HG02884 (cell line): ENCODE data around the gene CPAMD8.
A peak's percentile ranks its signal among the peaks of the same experiment; 100 is the strongest.

Source experiments
- ATAC-seq: cut with Tn5 transposase; IDR thresholded peaks from one replicate; pipeline ENCODE4 v1.9.1; 2021; ENCODE audit warnings: mild to moderate bottlenecking, moderate library complexity; ENCODE audit not compliant: unreplicated experiment

CPAMD8 gene

GRCh38 chr19:17026706-17027534, at the start of gene CPAMD8:
TSS of gene CPAMD8 (minus strand) at chr19:17026810. CDS start at chr19:17026642, 168 bp downstream.
- no peak for ATAC-seq

GRCh38 chr19:17075864-17076542, 49.4 kb upstream of the CPAMD8 start:
- no peak for ATAC-seq

GRCh38 chr19:17075035-17075863, 48.6 kb upstream of the CPAMD8 start, which contains the start of the genes HAUS8 and MYO9B:
TSS of gene HAUS8 (minus strand) at chr19:17075452. CDS start at chr19:17075422, 30 bp downstream.
TSS of gene MYO9B (plus strand) at chr19:17075777. CDS start at chr19:17101718, 25,941 bp downstream.
- ATAC-seq = peak; percentile 58

- no peak for ATAC-seq
Observed at GRCh38 chr19:17074634-17075034, 48.0 kb upstream of the CPAMD8 start.

- no peak for ATAC-seq
Observed at GRCh38 chr19:17073869-17074633, 47.4 kb upstream of the CPAMD8 start.

- no peak for ATAC-seq
Observed at GRCh38 chr19:17070912-17071311, 44.3 kb upstream of the CPAMD8 start.

- no peak for ATAC-seq
Observed at GRCh38 chr19:17070421-17070820, 43.8 kb upstream of the CPAMD8 start.

GRCh38 chr19:17069193-17069592, 42.6 kb upstream of the CPAMD8 start:
- ATAC-seq = no peak

- no peak for ATAC-seq
Observed at GRCh38 chr19:17063428-17063827, 36.8 kb upstream of the CPAMD8 start.

- no peak for ATAC-seq
Observed at GRCh38 chr19:17061691-17062090, 35.1 kb upstream of the CPAMD8 start.

GRCh38 chr19:17061205-17061604, 34.6 kb upstream of the CPAMD8 start:
- ATAC-seq = no peak

GRCh38 chr19:17060802-17061201, 34.2 kb upstream of the CPAMD8 start:
- ATAC-seq = no peak

- ATAC-seq = no peak
Observed at GRCh38 chr19:17058236-17058635, 31.6 kb upstream of the CPAMD8 start.

GRCh38 chr19:17055636-17056035, 29.0 kb upstream of the CPAMD8 start:
- no peak for ATAC-seq

- ATAC-seq = no peak
Observed at GRCh38 chr19:17054746-17055145, 28.1 kb upstream of the CPAMD8 start.

GRCh38 chr19:17052439-17052838, 25.8 kb upstream of the CPAMD8 start:
- ATAC-seq = no peak

- ATAC-seq = no peak
Observed at GRCh38 chr19:17049711-17050280, 23.2 kb upstream of the CPAMD8 start.

GRCh38 chr19:17048885-17049453, 22.4 kb upstream of the CPAMD8 start:
- ATAC-seq = no peak

- ATAC-seq = no peak
Observed at GRCh38 chr19:17045907-17046502, 19.4 kb upstream of the CPAMD8 start.
